GM23338 (cell line): Measurements from ENCODE around the gene B4GALNT4.
"Not testable (repeated sequence)": the region's sequence is repeated elsewhere in the genome, so short reads cannot be mapped to it uniquely, and the experiment has no call there.

Source experiments
- CREB1 ChIP-seq: fragments of 250-450 bp; sonication (Bioruptor Pico); IDR thresholded peaks from 2 replicates; pipeline ENCODE4 v1.5.0; 2020; ENCODE audit warnings: low read depth, mild to moderate bottlenecking, moderate library complexity
- CTCF ChIP-seq, 2 experiments: fragments of 200-600 bp in 1 of 2; sonication (generic) in 1 of 2; conservative IDR thresholded peaks; 2 replicates each; pipeline versions ENCODE4 v1.5.1 to v1.6.1; 2016 to 2017; ENCODE audit warnings: antibody characterized with exemption in 2 of 2, low read depth in 2 of 2, mild to moderate bottlenecking in 2 of 2, moderate library complexity in 1 of 2
- ETS1 ChIP-seq: IDR thresholded peaks from 2 replicates; pipeline ENCODE4 v1.6.1; 2016; ENCODE audit warnings: antibody characterized with exemption
- EZH2 ChIP-seq: fragments of 200-600 bp; sonication (generic); IDR thresholded peaks from one replicate; pipeline ENCODE4 v1.8.0; 2017; ENCODE audit warnings: antibody characterized with exemption, mild to moderate bottlenecking, low read depth; ENCODE audit not compliant: unreplicated experiment
- EZH2phosphoT487 ChIP-seq: fragments of 200-600 bp; sonication (generic); IDR thresholded peaks from one replicate; pipeline ENCODE4 v1.8.1; 2018; ENCODE audit warnings: antibody characterized with exemption; ENCODE audit not compliant: unreplicated experiment
- JUNB ChIP-seq: IDR thresholded peaks from one replicate; pipeline ENCODE4 v1.6.1; 2016; ENCODE audit warnings: antibody characterized with exemption; ENCODE audit not compliant: unreplicated experiment
- NANOG ChIP-seq: IDR thresholded peaks from 2 replicates; pipeline ENCODE4 v1.6.1; 2016; ENCODE audit warnings: antibody characterized with exemption, borderline replicate concordance
- POLR2AphosphoS5 ChIP-seq: IDR thresholded peaks from 2 replicates; pipeline ENCODE4 v1.6.1; 2016; ENCODE audit warnings: antibody characterized with exemption, low read depth
- REST ChIP-seq: IDR thresholded peaks from one replicate; pipeline ENCODE4 v1.6.1; 2018; ENCODE audit warnings: antibody characterized with exemption; ENCODE audit not compliant: unreplicated experiment
- ZNF331 ChIP-seq: fragments of 250-450 bp; sonication (Bioruptor Pico); IDR thresholded peaks from 2 replicates; pipeline ENCODE4 v1.5.0; 2020; ENCODE audit warnings: low read depth, mild to moderate bottlenecking, moderate library complexity
- ZNF462 ChIP-seq: fragments of 250-450 bp; sonication (Bioruptor Pico); IDR thresholded peaks from 2 replicates; pipeline ENCODE4 v1.5.0; 2020; ENCODE audit warnings: mild to moderate bottlenecking, moderate library complexity

- not testable (repeated sequence) for TF ChIP-seq EZH2; CTCF (conservative IDR thresholded peaks at IDR 0.05; ENCODE audit: low read depth in 2 of 2); POLR2AphosphoS5; ZNF331 (CRISPR knock-in tag); JUNB; REST; NANOG; CREB1; EZH2phosphoT487; ZNF462 (CRISPR knock-in tag); ETS1
These were observed 49.4 kb upstream of the B4GALNT4 start for GRCh38 chr11:319888-320273.
